ENCODE results near the gene PKHD1. TPM values are rescaled to one million over a fixed set of nuclear protein-coding genes. Genes with fewer than 3 reads are reported as not detected.

PKHD1 gene
- under 0.01 TPM for total RNA-seq

GRCh38 chr6:52087498-52087999 lies at the start of gene PKHD1:
PKHD1 (minus strand) TSS chr6:52087613; CDS start chr6:52084933, 2,680 bp downstream.

Small RNA genes lying within 50 kb of the gene (small RNA-seq; reads per million reads assigned to genes)
- not detected for gene RN7SL580P (ENCODE audit: low replicate concordance)

Other genes with a start within 250 kb of the PKHD1 start
- gene IL17A, start 98.8 kb upstream of the PKHD1 start, total RNA-seq, result not detected
- not detected for gene IL17F, start 156.9 kb upstream of the PKHD1 start, total RNA-seq
- gene MCM3, start 197.1 kb upstream of the PKHD1 start, total RNA-seq, result 21.3 TPM